H1 (cell line): Measurements from ENCODE around the gene F2RL2. TPM values are rescaled to one million over a fixed set of nuclear protein-coding genes. Genes with fewer than 3 reads are reported as not detected.

Experiments
- ASH2L ChIP-seq: fragments of 200-600, 300-600 bp; sonication (generic); IDR thresholded peaks from one replicate; pipeline ENCODE4 v1.7.1; 2017; ENCODE audit warnings: low read length
- RXRA ChIP-seq: IDR thresholded peaks from 2 replicates; pipeline ENCODE4 v1.6.1; 2011; ENCODE audit warnings: low read depth, mild to moderate bottlenecking, low read length, moderate library complexity; ENCODE audit not compliant: insufficient read depth
- polyA plus RNA-seq, 7 experiments: library from polyadenylated mRNA; depleted of rRNA in 3 of 7; stranded (reverse) in 5 of 7; unstranded in 2 of 7; fragments of >200 nt in 5 of 7; fragments of 200-250 nt in 2 of 7; gene quantifications; 1 replicate in 5 of 7; 2 replicates in 1 of 7; 4 replicates in 1 of 7; pipeline versions ENCODE4 v1.2.1 to v1.2.3, GENCODE V29; 2011 to 2013; ENCODE audit warnings: missing spikeins in 2 of 7, mixed read lengths in 2 of 7
- total RNA-seq: library from RNA; stranded (reverse); fragmentation: NEBNext Ultra II Directional; extraction: Animal tissue kit (Norgen Biotek cat#: 25700); gene quantifications from 2 replicates; pipeline ENCODE4 v1.2.1, GENCODE V29; 2021

The F2RL2 gene
- total and polyA plus RNA-seq, 2 of the 8 experiments (the other 6 are each of a cell fraction or from before 2014, with no cell fraction given) = 0.03 to 0.07 TPM

GRCh38 chr5:76622973-76623596, at the start of gene F2RL2 (continued):
- TF ChIP-seq ASH2L = no peak
- no peak for TF ChIP-seq RXRA
